Measurements from ENCODE around the gene CA5A.

CA5A gene

DNA sequence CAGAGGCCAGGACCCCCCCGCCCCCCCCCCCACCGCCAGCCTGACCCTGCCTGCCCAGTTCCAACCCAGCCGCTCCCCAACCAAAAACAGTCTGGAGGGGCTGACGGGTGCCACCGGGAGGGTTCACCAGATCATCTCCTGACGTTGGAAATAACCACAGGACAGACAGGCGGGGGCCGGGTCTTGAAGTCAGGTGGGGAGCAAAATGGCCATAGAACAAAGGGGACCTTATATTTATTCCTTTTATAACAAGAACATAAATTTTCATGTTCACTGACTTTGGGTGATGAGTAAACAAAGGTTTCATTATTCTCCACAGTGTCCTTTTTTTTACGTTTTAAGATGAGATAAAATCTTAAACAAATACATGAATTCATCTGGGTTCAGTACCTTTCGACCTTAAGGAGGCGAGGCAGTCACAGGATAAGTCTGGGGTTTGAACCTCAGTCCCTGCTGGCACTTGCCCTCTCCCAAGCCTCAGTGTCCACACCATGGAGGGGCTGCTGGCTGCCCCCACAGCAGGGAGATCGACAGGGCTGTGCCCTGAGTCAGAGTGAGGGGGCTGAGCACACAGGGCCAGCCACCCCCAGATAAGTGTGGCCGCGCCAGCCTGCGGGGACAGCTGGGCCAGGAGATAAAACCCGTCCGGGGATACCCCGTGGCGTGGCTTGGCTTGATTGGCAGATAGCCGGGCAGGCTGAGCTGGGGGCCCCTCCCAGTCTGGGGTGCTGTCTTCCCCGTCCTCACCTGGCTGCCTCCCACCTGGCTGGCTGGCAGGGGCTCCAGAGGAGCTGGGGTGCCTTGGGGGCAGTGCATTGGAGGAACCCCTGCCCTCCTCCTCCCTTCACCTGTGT is 82.0 kb downstream of the CA5A start:
- DNase-seq (ENCODE audit: low read depth in 2 of 3, low spot score in 1 of 3), result no peak

DNA sequence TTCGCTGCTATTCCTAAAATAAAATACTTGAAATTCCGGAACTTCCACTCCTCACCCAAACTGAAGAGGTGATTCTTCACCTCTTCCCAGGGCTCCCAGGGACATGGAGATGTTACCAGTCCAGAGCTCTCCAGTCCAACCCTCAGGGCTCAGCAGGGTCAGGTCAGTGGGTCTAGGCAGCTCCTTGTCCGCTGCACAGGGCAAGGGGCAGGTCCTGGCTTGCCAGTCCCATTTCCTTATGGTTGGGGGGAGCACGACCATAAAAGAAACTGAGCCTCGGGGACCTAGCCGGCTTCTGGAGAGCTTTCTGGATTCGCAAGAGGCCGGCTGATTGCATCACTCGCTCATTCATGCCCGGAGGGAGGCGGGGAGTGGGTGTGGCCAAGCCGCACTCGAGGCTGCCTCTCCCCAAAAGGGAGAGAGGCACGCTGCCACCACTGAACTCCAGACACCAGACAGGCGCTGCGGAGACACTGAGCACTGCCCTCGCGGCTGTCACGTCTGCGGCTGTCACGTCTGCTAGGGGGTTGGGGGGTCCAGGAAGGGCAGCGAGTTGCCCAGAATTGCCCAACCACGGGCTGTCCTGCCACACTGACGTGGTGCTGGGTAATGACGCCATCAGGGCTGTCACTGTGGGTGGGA is 82.8 kb downstream of the CA5A start:
- peak; percentile 78 to 87 (median 81) for DNase-seq (ENCODE audit: low read depth in 2 of 3, low spot score in 1 of 3)

DNA sequence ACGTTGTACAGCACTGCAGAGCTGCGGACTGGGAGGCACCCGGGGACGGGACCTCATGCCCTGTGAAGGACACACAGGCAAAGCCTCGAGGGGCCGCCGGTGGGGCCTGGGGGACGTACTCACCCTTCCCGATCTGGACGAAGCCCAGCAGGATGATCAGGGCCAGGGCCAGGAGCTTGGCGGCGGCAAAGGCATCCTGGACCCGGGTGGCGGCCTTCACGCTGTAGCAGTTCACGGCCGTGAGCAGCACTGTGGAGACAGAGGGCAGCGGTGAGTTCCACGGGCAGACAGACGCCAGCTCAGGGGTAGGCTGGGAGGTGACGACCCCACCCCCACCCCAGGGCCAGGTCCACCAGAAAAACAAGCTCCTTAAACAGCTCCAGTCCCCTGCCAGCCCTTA is 84.7 kb downstream of the CA5A start:
- no peak for DNase-seq (ENCODE audit: low read depth in 2 of 3, low spot score in 1 of 3)

DNA sequence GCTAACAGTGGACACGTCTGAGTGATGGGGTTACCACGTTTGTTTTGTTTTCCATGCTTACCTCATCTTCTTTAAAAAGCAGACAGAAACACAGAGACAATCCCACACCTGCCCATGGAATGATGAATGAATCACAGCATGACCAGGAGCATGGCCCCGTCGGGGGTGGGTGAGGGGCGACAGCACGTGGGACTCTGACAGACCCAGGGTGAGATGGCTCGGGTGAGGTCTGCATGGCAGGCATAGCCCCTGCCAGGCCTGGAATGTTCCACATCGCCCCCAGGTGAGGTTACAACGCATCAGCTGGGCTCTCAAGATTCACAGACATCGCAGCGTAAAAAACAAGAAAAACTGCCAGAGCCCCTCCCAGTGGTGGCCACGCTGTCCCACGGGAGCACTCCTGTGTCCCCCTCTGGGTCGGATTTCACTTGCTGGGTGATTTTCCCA is 85.2 kb downstream of the CA5A start:
- DNase-seq (ENCODE audit: low read depth in 2 of 3, low spot score in 1 of 3), result no peak

DNA sequence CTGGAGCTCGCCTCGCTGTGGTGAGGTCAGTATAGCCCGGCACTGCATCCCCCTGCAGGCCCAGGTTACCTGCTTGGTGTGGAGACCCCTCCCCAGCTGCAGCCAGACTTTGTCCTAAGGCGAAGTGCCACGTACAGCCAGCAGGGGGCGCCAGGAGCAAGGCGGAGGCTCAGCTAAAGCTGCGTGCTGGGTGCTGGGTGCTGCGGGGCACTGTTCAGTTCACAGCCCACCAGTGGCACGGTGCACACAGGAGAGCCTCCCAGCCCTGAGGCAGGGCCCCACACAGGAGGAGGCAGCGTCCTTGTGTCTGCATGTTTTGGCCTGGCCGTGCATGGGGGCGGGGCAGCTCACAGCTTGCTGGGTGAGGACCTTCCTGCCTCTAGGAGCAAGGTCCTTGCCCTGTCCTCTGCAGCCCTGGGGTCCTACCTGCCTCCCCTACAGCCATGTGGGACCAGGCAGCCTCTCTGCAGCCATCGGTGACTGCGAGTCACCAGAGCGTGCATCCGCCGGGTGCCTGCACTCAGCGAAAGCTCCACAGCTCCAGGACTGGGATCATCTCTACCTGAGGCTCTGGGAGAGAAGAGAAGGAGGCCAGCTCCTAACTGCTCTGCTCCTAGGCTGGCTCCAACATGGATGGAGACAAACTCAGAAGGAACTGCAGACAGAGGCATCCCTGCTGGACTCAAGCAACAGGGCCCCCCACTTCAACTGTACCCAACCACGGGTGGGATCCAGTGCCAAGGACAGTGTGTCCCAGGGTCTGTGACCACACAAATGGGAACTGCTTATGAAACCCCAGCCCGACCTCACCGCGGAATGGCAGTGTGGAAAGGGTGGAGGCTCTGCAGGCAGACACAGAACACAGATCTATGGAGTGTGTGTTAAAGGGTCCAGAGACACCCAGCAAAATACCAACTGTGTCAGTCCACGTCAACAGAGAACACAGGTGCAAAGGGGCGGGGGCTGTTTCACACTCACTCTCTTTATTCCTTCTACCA is 86.0 kb downstream of the CA5A start:
- DNase-seq (ENCODE audit: low read depth in 2 of 3, low spot score in 1 of 3), result peak; percentile 53 to 64 (median 58)

DNA sequence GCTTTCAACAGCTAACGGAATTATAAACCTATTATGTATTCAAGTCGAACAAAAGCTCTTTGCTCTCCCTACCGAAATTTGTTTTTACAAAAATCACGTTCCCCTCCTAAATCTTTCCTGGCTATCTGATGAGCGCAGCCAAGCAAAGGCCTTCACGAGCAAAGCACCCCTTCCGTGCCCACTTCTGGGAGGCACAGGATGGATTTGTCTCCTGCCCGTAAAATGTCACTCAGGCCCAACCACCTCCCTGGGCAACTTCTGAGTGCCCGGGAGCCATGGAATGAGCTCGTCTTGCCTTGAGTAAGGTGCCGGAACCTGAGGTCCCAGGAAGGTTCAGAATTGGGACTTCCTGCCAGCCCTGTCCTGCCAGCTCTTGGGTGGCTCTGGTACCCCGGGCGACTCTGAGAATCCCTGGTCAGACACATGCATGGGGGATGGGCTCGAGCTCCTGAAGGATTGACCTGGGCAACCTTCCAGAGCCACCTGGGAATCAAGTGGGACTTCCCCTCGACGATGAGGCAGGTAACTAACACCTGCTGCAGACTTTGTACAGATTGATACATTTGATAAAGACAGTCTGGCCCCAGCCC is 86.8 kb downstream of the CA5A start:
- no peak for DNase-seq (ENCODE audit: low read depth in 2 of 3, low spot score in 1 of 3)

DNA sequence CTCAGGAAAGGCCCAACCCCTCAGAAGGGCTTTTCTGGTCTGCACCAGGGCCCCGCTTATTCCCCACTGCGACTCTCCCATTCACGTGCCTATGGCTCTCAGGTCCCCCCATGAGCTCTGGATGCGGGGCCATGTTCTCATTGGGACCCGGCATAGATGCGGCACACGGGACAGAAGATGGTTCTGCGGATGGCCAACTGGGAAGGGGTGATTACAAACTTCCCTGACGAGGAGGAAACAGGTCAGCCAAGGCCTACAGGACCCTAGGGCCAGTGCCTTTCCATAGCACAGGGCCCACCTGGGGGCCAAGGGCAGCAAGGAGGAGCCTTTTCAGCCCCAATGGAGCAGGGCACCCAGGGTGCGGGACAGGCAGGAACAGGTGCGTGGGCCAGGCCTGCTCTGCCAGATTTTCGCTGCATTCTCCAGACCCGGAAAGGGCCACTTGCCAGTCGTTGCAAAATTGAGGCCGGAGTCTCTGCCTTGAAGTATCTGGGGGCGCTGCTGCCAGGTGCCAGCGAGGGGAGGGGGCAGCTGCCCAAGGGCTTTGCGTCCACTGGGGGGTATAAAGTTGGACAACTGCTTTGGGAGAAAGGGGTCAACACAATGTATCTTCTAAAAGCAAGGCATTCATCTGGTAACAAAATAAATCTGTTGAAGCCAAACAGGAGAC is 87.5 kb downstream of the CA5A start:
- no peak for DNase-seq (ENCODE audit: low read depth in 2 of 3, low spot score in 1 of 3)

DNA sequence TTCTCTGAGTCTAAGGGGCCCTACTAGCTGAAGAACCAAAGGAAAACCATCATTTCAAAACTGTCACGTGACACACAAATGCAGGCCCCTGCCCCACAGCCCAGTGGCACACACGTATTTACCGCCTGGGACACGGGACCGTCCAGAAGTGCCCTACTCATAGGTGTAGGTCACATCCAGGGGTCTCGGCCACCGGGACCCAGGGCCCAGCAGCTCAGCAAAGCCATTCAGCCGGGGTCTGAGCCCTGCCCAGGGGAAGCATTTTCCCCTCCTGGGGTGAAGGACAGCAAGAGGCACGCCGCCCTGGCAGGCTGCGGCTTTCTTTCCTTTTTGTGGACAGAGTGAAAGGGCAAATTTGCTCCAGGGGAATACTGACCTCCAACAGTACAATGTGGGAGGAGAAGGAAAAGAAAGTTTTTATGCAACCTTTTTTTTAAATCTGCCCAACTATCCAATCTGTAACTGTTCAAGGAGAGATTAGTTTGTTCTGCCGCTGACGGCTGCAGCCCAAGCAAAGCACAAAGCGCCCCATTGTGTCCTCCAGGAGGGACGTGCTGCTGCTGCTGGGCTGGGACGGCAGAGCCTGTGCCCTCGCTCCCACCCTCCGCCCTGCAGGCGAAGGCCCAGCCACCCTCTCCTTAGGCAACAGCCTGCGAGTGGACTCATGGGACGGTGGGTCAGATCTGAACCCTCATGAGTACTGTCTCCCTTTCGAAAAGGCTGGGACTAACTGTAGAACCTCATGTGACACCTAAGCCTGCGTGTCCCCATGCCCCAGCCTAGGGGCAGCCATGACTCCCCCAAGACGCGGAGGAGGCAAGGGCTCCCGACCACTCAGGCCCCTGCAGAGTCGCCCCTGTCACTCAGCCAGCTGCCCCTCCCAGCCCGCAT is 88.3 kb downstream of the CA5A start:
- DNase-seq (ENCODE audit: low read depth in 2 of 3, low spot score in 1 of 3), result no peak

DNA sequence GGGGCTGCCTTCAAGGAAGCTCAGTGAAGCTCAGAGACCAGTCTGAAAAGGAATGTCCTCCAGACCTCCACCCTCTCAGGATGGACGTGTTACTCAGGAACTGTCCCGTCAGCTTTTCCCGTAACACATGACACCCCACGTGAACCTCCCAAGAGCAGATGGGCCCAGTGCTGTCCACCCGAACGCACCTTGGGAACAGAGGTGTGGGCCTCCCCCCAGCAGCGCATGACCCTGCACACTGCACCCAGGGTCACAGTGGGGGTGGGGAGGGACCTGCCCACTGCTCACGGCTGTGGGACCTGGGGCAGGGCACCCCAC is 88.9 kb downstream of the CA5A start:
- no peak for DNase-seq (ENCODE audit: low read depth in 2 of 3, low spot score in 1 of 3)

DNA sequence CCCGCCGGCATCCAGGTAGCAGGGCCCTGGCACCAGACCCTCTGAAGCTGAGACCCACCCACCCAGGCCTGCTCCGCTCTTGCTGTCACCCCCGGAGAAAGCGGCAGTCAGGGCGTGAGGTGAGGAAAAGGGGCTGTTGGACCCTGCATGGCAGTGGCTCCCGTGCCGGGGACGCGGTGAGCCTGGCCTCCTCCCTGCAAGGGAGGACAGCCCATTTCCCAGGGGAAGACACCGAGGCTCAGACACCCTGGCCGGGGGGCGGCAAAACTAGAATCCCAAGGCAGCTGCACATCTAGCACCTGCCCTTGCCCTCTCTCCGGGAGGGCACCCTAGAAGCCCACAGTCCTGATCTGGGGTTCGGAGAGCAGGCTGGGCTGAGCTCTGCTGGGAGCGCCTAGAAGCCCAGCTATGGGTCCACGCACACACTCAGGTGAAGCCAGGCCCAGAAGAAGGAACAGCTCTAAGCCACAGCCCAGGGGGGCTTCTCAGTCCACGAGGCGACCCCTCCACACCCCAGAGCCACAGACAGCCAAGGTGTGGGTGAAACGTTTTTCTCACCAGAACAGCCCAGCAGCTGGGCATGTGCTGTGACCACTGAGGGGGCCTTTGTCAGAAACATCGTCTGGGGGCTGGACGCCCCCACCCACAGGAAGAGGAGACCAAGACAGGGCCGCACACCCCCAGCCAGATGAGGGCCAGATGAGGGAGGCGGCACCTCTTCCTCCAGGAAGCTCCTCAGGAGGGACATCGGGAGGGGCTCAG is 89.4 kb downstream of the CA5A start:
- no peak for DNase-seq (ENCODE audit: low read depth in 2 of 3, low spot score in 1 of 3)

DNA sequence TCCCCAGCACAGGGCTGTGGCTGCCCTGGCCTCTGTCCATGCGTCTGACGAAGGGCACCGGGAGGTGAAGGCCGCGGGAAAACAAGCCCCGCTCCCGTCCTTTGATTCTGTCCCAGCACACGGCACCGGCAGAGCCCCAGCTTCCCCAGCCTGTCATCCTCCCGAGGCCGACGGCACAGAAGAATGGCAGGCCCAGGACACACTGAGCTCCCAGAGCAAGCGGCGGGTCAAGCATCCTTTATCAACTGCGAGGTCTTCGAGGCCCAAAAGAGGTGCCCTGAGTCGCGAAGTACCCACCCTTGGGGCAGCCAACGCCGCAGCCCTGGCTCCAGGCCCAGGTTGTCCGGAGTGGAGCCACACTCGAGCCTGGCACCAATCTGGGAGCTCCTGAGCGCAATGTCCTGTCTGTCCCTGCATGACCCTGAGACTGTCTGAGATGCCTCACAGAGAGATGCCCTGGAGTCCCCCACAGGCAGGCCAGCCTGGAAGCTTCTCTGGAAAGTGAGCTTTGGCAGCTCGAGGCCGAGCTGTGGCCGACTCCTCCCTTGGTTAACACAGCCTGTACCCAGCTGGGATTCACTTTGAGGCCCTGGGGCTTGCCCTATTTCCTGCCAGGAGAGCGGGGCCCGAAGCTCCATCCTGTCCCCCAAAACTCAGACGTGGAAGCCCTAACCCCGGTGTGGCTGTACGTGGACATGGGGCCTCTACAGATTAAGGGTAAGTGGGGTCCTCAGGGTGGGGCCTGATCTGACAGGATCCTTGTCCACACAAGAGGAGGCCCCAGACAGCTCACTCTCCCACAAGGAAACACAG is 90.3 kb downstream of the CA5A start:
- no peak for DNase-seq (ENCODE audit: low read depth in 2 of 3, low spot score in 1 of 3)

DNA sequence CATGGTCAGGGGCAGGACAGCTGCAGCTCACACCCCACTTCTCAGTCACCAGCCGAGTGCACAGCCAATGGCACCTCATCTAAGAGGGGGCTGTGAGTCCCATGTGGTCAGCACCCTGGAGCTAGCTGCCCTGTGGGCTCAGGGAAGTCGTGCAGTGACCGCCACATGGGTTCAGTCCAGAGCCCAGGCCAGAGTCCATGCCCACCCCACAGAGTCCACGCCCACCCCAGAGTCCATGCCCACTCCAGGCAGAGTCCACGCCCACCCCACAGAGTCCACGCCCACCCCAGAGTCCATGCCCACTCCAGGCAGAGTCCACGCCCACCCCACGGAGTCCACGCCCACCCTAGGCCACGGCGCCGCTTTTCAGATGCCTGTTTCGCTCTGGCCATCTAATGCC is 91.1 kb downstream of the CA5A start:
- DNase-seq (ENCODE audit: low read depth in 2 of 3, low spot score in 1 of 3), result no peak

DNA sequence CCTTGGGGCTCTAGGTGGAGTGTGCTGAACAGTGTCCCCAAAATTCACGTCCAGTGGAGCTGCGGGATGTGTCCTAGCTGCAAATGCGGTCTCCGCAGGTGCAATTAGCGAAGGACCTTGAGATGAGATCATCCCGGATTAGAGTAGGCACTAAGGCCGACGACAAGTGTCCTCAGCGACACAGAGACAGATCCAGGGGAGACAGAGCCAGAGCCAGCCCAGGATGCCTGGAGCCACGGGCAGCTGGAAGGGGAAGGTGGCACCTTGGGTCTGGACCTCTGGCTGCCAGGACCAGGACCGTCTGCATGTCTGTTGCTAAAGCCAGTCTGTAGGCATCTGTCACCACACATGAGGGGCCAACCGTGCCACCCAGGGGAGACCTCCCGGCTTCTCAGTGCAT is 91.5 kb downstream of the CA5A start:
- DNase-seq (ENCODE audit: low read depth in 2 of 3, low spot score in 1 of 3), result no peak

DNA sequence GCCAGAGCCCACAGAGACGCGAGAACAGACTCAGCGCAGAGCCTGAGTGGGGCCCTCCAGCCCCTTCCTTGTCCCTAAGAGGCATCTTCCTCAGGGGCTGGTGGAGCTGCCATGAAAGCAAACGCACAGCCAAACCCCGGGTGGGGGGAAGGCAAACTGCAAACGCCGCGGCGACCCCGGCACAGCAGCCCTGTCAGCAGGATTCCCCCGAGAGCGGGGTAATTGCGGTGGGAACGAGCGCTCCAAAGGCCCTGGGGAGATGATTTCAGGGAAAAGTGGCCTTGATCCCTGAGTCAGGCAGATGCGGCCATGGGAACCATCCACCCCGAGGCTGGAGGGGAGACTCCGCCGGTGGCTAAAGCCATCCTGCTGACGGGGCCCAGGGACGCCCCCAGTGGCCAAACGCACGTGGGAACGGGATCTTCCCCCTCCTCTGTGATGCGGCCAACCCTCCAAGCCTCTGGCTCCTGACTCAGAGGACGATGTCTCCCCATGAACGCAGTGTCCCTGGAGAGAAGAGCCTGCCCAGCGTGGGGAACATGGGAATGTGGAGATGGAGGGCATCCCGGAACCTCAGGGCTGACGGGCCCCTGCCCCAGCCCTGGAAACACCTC is 92.1 kb downstream of the CA5A start:
- DNase-seq (ENCODE audit: low read depth in 2 of 3, low spot score in 1 of 3), result no peak

DNA sequence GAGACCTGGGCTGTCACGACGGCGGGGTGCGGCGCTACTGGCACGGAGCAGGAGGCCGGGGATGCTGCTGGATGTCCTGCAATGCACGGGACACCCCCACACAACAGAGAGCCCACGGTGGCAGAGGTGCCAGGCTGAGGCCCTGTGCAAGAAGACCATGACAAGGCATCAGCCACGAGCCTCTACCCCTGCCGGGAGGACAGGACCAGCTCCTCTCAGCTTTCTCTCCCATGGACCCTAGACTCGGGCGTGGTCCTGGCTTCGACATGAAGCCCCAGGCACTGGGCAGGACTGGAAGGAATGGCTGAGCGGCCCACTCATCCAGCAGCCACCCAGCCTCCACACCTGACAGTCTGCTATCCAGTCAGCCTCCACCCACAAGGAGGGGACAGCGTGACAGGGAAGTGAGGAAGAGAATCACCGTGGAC is 92.6 kb downstream of the CA5A start:
- no peak for DNase-seq (ENCODE audit: low read depth in 2 of 3, low spot score in 1 of 3)

DNA sequence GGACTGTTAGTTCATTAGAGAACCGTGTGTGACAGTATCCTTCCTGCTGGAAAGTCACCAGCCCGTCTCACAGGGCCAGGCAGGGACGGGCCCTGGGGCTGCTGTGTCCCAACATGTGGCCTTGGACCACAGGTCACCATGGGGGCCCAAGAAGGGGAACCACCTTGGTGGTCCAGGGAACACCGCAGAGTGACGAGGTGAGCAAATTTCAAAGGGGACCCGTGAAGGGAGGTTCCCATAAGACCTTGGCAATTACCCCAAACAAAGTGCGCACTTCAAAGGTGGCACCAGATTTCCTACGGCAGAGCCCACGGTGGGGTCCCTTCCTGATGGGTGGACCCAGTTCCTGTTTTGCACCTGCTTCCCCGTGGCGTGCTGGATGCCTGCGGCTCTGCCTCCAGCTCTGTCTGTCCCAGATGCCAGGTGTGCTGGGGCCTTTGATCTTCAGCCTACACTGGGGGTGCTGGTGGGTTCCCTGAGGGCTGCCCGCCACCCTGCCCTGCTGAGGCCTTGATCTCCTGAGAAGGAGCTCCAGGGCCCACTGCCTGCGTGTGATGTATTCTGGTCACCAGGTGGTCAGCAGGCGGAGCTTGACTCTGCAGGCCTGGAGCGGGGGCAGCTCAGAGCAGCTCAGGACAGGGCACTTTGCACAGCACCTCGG is 94.0 kb downstream of the CA5A start:
- no peak for DNase-seq (ENCODE audit: low read depth in 2 of 3, low spot score in 1 of 3)

Data from stimulated activated CD4-positive, alpha-beta T cell treated with anti-CD3 and anti-CD28 coated beads, Interleukin-12 subunit alpha, Interleukin-12 subunit beta, amount 100 ng/mL, for 48 hours (primary cell).